Dedifferentiated amniotic fluid mesenchymal stem cell (primary cell): ENCODE results near the gene LCLAT1.

ENCODE experiments used
- DNase-seq: peaks from one replicate; pipeline ENCODE4 v3.0.0-alpha.2; 2016; ENCODE audit errors: extremely low spot score

Gene LCLAT1

DNA sequence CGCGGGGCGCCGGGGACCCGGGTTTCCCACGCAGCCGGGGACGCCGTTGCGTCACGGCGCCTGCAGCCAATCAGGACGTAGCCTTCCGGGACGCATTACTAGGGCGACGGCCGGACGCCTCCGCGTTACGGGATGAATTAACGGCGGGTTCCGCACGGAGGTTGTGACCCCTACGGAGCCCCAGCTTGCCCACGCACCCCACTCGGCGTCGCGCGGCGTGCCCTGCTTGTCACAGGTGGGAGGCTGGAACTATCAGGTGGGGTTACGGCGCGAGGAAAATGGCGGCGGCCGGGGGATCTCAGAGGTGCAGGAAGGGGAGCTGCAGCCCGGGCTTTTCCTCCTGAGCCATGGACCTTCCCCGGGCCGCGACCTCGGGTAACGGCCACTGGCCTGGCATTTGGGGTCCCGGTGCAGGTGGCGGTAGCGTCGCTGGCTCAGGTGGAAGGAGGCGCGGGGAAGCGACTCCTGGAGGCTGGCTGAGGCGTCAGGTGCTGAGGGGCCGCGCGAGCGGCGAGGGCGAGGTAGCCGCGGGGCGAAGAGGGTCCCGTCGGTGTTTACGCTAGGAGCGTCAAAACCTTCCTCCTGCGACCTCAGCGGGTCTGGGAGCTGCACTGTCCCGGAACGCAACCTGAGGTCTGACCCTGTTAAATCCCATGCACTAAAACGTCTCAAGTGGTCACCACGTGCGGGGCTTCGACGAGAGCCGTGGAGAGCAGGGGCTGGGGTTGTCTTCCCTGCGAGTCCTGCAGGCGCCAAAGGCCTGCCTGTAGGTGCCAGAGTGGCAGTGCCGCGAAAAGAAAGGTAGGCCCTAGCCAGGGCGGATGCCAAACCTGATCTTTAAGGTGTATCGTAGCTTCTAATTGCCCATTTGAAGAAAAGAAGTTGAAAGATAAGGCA is at the start of gene LCLAT1:
TSS of gene LCLAT1 (plus strand) at position 98 of the 897 bp plus-strand sequence. CDS start 78,345 bp downstream, outside the sequence.
- peak; percentile 50 for DNase-seq

DNA sequence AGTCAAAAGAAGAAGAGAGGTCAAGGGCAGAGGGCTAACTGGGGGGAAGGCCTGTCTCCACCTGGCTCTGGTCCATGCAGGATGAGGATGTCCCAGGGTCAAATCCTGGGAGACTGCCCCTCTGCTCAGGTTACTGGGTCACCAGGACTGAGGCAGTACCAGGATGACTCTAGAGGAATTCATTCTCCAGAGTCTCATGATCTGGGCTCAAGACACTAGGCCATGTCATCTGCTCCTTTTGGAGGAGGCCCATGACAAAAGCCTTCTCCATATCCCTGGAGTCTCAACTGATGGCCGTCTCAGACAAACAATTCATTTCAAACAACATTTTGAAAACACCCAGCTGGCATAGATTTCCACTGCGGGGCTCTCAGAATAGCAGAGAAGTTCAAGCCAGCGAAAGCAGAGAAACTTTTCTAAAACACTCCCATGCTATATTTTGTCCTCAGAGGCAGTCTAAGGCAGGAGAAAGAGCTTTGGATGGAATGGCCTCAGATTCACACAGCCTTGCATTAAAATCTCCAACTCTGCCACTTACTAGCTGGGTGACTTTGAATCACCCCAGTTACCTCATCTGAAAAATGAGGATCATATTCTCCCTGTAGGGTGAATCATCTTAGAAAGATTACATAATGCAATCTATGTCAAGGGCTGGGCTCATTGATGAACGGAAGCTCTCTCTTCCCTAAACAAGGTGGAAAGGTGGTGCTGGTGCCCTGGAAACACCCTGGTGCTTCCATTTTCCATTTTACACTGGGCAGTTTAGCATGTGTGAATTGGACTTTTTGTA is 48.8 kb upstream of the LCLAT1 start:
- DNase-seq = no peak

DNA sequence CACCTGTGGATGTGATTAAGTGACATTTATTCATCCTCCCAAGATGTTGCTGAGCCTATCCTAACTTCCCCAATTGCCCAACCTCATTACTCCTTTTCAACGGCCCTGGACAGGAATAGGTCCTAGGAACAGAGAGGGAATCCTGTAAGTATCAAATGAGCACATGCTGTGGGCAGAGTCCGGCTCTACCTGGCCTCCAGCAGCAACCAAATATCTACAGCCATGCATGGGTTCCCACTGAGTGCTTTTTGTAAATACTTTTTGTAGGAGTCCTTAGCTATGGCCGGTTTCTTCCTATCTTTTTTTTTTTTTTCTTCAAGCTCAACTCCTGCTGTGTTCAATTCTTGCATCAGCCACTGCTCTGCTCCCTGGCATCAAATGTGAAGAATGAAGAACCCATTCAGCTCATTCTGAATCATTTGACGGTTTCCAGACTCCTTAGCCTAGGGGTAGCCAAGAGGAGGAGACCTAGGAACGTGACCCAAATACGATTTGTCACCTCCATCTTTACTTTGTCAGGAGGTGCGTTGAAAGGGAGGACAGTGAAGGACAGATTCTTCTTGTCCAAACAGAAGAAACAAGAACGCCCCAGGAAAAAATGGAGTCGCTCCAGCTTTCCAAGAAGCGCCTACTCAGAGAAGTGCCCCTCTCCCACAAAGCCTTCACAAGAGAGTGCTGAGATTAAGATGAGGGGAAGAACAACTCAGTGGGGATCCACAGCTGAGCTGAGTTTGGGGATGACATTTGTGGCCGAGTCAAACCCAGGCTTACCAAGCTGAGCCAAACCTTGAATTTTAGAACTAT is 46.7 kb upstream of the LCLAT1 start:
- DNase-seq = peak; percentile 54

DNA sequence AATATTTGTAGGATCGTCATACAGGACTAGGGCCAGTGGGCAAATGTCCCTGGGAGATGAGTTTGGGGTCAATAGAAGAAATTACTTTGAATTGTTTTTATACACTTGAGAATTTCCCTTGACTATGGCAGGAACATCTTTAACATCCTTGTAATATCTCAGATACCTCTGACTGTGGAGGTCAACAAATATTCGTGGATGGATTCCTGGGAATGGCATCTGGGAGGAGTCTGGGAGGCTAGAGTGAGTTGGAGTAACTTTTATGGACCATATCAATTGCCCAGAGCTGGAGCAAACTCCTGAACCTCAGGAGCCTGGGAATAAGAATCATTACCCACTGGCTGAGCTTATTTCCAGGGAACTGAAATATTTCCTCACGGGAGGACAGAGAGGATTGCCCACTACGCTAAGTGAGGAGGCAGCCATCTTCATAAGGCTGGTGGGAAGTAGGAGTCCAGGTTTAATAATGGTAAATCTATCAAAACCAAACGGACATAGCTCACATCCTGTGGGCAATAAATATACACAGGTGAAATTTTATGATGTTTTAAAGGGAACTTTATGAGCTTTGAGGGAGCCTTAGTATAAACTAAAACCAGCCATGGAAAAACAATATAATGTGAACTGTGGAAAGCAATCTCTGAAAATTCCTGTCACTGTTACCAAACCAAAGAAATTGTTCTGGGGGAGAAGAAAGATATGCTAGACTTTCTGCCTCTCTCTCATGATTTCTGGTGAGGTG is 44.4 kb upstream of the LCLAT1 start:
- no peak for DNase-seq

DNA sequence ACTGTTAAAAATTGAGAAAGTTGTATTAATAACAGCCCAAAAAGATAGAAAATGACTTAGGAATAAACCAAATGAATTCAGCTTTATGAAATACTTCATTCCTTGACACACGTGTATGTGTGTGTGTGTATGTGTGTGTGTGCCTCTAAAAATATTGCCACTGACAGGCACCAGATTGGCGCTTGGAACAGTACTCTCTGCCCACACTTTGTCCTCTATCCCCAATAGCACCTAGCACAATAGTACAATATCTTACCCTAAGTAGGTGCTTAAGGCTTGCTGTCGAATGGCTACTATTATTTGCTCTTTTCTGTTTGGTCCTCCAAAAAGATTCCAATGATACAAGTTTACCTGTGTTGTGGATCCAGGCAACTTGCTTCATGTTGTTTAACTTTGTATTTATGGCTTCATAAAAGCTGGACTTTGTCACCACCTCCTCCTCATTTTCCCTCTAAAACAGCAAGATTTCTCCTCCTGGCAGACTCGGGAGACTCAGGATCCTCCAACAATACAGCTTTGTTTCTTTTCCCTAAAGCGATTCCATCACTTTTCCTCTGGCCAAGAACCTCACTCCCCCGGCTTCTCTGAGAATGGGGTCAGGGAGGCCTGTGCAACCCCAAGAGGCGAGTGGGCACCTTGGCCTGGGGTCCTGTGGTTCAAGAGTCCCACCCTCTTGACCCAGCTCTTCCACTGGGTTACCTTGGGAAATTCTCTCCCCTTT is 43.3 kb upstream of the LCLAT1 start:
- no peak for DNase-seq

DNA sequence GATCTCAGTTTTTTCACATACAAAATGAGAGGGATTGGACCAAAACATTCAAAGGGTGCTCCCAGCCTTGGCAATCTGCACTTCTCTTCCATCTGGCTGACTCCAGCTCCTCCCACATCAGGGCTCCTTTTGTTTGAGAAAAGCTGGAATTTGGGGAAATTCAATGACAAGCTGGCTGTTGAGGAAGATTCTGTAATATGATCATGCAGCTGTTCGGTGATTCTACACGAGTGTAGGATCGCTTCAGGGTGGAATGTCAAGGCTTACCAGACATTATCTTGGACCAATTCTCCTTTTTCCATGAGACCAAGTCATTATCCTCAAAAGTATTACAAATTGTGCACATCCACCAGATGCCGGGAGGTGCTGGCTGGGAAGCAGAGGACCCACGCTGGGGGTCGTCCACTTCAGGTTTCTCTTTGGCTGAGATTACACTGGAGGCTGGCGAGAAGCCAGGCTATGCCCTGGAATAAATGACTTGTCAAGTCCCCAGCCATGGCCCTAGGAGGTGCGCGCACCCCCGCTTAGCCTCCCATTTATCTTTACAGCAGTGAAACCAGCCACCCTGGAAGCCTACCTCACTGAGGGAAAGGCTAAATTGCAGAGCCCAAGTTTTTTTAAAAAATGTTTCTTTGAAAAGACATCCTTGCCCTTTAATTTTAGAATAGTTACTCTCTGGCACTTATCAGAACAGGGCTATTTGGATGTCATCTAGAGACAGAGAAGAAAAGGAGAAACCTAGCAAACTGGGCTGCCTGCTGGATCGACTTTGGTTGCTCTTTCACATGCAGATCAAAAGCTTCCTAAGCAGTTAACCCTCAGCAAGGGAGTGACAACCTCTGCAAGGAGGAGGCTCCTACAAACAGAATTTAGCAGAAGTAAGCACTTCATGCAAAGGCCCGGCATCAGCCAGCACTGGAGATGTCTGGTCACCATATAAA is 42.5 kb upstream of the LCLAT1 start:
- DNase-seq = no peak

DNA sequence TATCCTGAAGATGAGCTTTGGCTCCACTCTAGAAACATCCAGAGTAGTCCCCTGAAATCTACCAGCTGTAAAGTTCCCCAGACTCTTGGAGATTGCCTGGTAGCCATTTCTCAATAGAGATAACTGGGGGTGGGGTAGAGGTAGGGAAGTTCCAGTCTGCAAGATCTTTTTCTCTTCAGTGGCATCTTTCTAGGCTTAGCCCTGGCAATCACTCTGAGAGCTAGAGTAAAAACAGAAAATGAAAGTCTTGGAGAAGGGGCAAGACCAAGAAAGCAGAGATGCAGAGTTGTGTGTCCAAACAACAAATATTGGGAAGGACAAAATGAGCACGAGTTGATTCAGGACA is 41.8 kb upstream of the LCLAT1 start:
- DNase-seq = no peak

DNA sequence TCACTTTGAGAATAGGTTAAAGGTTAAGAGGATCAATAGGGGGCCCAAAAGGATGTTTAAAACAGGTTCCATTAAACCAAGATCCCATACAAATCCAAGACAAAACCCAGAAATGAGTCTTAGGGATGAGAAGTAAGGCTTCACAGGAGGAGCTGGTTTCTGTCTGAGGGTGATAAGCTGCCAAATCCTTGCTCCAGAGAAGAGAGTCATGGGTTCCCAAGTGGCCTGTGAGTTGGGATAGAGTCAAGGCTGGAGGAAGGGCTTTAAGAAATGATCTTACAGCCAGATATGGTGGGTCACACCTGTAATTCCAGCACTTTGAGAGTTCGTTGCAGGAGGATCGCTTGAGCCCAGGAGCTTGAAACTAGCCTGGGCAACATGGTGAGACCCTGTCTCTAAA is 40.2 kb upstream of the LCLAT1 start:
- no peak for DNase-seq

DNA sequence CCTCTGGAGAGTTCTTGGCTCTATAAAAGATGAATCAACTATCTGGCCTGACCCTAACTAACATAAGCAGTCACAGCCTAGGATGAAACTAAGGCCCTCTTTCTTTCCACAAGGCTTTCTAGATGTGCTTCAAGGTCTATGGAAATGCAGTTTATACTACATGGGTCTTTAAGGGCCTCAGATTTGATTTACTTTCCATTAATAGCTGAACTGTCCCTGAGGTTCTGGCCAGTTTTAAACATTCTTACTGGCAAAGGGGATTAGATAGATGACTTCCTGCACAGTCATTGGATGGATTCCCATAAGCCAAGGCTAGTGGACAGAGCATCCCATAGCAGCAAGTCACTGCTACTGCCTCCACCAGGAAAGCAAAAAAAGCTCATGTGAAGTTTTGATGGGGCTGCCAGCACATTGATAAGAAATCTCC is 38.1 kb upstream of the LCLAT1 start:
- no peak for DNase-seq

DNA sequence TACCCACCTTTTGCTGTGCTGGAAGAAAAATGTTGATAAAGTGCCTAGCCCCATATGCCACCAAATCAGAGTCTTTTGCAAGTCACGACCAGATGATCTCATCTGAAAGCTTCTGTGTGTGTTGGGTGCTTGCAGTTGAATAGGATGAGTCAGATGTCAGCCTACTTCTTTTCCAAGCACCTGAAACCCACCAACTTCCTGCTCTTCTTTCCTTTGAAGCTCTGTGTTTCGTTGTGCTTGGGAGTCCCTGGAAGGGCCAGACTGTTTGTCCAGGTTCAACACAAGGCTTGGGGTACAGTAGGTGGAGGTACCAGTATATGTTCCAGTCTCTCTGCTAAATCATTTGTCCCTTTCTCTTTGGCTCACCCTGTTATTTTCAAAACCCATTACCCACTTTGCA is 36.8 kb upstream of the LCLAT1 start:
- DNase-seq = no peak

DNA sequence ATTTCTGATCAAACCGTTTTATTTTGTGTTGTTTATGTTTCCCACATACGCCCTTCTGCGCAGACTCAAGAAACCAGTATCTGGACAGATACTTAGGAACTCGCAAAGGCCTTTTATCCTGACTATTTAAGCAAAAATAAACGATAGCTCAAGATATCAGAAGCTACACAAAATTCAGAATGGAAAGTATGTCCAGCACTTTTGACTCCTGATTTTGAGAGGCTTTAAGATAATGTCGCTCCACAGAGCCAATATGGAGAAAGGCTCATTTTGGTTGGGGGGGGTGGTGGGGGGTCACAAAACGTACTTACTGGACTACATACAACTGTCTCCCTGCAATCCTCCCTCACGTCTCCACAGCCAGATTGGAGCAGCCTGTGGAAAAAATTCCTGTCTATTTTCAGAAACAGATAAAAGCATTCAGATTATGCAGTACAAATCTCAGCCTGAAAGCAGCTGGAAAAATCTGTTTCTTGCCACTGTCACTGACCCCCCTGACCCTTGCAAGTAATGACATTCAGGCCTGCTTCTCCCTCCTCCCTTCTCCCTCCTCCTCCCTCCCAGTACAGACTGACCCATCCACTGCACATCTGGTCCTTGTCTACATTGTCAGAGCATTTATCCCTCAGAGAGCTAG is 34.9 kb upstream of the LCLAT1 start:
- no peak for DNase-seq

DNA sequence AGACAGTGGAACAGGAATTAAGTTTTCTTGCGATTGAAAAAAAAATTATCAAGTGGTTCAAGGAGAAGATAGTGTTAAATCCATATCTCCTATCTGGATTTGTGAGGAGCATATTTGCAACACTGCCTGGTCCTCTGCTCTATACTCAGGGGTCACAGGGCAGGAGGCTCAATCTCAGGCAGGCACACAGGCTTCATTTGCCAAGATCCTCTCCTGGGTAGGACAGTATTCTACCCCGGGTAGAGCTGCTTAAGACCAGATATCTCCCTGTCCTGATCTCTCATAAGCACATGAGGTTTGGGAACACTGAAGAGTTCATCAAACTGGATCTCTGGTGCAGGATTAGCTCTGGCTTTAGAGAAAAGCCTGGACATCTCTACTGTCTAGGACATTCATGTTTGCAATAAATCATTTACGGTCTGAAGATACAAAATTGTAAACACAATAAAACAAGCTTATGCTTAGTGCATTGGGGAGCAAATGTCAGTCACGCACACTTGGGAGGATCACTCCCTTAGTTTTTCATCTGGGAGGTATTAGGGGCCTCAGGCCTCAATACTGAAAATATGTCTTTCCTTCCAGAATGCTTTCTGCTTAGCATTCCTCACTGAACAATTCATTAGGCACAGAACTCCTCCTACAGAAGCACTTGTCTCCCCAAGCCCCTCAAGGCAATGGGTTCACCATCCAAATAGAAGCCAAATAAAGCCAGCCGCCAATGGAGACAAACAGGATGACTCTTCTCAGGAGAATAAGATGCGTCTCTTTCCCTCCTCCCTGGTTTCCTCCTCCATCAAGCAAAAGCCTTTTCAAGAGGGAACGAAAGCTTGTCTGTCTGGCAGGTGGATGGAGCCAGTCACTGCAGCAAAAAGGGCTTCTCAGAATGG is 34.1 kb upstream of the LCLAT1 start:
- DNase-seq = no peak

DNA sequence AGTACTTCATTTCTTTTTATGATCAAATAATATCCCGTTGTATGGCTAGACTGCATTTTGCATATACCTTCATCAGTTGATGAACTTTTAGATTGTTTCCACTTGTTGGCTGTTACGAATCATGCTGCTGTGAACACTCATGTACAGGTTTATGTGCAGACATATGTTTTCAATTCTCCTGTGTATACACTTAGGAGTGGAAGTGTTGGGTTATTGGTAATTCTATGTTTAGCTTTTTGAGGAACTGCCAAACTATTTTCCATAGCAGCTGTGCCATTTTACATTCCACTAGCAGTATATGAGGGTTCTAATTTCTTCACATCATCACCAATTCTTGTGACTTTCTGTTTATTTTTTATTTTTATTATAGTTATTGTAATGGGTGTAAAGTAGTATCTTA is 32.1 kb upstream of the LCLAT1 start:
- no peak for DNase-seq

DNA sequence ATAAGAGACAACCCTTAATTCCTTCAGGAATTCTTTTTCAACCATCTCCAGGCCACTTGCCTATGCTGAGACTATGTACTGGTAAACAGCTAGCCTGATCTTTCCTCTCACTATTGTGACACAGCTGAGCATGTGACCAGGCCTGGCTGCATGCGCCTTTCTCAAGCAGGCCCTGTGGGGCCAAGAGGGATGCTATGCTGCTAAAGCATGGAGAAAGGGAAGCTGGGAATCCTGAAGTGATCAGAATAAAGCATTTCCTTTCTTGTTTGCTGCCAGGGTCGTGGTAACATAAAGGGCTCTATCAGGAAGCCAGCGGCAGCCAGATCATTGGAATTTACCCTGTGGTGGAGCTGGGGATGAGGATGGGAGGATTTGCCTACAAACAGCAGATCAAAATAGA is 29.8 kb upstream of the LCLAT1 start:
- no peak for DNase-seq

DNA sequence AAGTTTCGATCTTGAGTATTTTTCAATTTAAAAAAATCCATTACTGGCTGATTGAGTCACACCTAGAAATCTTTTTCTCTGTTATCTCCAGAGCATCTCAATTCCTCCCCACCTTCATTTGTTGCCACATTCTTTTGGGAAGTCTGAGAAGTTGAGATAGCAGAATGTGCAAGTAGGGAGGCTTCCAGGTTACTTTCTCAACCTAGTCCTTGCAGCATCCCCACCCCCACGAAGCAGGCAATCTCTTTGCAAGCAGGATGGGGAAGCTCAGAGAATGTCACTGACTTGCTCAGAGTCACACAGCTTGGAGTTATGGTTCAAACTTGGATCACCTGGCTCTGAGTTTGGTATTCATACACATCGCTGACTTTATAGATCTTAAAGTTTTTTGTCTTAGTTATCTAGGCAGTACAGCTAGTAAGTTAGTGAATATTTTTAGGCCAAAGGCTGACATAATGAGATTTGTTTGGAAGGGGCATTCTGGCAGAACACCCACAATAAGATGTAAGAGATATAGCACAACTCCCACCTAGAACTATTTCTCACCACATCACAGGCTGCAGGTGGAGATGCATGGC is 25.9 kb upstream of the LCLAT1 start:
- no peak for DNase-seq

DNA sequence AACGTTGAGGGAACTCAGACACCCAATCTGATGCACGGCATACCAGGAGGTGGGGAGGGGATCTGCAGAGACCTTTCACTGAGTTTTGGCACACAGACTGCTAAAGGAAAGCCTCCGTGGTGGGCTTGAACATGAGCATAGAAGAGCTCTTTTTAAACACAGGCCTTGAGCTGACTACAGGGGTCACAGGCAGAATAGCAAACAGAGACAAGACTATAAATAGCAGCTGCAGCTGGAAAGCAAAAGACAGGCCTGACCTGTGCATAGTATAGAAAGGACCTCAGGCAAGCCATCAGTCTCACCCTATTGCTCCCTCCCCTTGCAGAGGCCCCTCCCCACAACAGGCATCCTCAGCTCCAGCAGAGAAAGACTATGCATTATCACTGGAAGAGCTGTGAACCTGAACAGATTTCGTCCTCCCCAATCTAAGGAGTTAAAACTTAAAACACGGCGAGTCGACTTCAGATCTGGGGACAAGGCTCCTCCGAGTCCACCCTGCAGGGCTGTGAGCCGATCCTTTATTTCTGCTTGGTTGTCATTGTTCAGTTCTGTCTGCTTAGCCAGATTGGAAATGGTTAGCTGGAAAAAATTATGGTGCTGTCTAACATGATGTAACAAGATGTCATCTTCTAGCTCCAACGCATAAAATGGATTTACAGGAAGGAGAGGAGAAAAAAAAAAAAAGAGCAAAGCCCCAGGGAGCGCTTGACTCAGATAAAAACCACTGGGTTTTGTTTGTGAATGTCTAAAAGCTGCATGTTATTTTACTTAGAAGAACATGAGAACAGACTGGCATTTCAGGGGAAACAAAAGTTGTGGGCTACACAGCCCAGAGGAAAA is 25.2 kb upstream of the LCLAT1 start:
- peak; percentile 96 for DNase-seq
